Neural cell (in vitro differentiated cells): ENCODE measurements around the gene FCAR. TPM values are rescaled to one million over a fixed set of nuclear protein-coding genes. Genes with fewer than 3 reads are reported as not detected.
"Not testable (repeated sequence)": the region's sequence is repeated elsewhere in the genome, so short reads cannot be mapped to it uniquely, and the experiment has no call there.

ENCODE experiments used
- H2AFZ ChIP-seq: fragments of 200-600, 300-800 bp; sonication (generic), shearing (Covaris generic); 2 replicates; pipeline ENCODE4 v1.6.0; 2014; ENCODE audit warnings: low read depth, mild to moderate bottlenecking, antibody characterized with exemption, low read length, moderate library complexity
- H3F3A ChIP-seq: fragments of 200-600 bp; shearing (Covaris generic); 2 replicates; pipeline ENCODE4 v1.6.1; 2016; ENCODE audit warnings: mild to moderate bottlenecking, moderate library complexity, mixed read lengths, antibody characterized with exemption, low read length; ENCODE audit not compliant: insufficient read depth, poor library complexity, severe bottlenecking
- H3K27ac ChIP-seq: fragments of 200-600, 300-800 bp; sonication (generic), shearing (Covaris generic); 2 replicates; pipeline ENCODE4 v1.5.1; 2014; ENCODE audit warnings: mild to moderate bottlenecking, low read length, moderate library complexity
- H3K27me3 ChIP-seq: fragments of 300-800, 200-600 bp; sonication (generic), shearing (Covaris generic); 2 replicates; pipeline ENCODE4 v1.6.0; 2014; ENCODE audit warnings: mild to moderate bottlenecking, low read depth, low read length, moderate library complexity; ENCODE audit not compliant: insufficient read depth
- H3K36me3 ChIP-seq: fragments of 300-800, 200-600 bp; sonication (generic), shearing (Covaris generic); 2 replicates; pipeline ENCODE4 v1.5.1; 2014; ENCODE audit warnings: mild to moderate bottlenecking, antibody characterized with exemption, low read length, moderate library complexity; ENCODE audit not compliant: insufficient read depth
- H3K4me2 ChIP-seq: fragments of 300-800, 200-600 bp; sonication (generic), shearing (Covaris generic); 2 replicates; pipeline ENCODE4 v1.6.0; 2014; ENCODE audit warnings: mild to moderate bottlenecking, low read length
- H3K4me3 ChIP-seq: fragments of 300-800, 200-600 bp; sonication (generic), shearing (Covaris generic); 2 replicates; pipeline ENCODE4 v1.5.1; 2014; ENCODE audit warnings: mild to moderate bottlenecking, low read length, moderate library complexity
- H3K79me2 ChIP-seq: fragments of 200-600 bp; shearing (Covaris generic); replicated peaks from 2 replicates; pipeline ENCODE4 v1.6.0; 2014; ENCODE audit warnings: mild to moderate bottlenecking, low read length, moderate library complexity; ENCODE audit not compliant: insufficient read depth
- H3K9ac ChIP-seq: fragments of 300-800, 200-600 bp; sonication (generic), shearing (Covaris generic); 2 replicates; pipeline ENCODE4 v1.6.1; 2016; ENCODE audit warnings: mild to moderate bottlenecking, low read length, mixed read lengths
- H3K9me2 ChIP-seq: fragments of 200-600 bp; shearing (Covaris generic); 2 replicates; pipeline ENCODE4 v1.6.1; 2016; ENCODE audit warnings: mild to moderate bottlenecking, low read length, mixed read lengths; ENCODE audit not compliant: insufficient read depth
- H3K9me3 ChIP-seq: fragments of 200-600, 300-800 bp; sonication (generic), shearing (Covaris generic); 2 replicates; pipeline ENCODE4 v1.6.1; 2016; ENCODE audit warnings: mild to moderate bottlenecking, mixed run types, low read length, moderate library complexity, mixed read lengths
- H4K20me1 ChIP-seq: fragments of 200-600 bp; shearing (Covaris generic); 2 replicates; pipeline ENCODE4 v1.6.1; 2016; ENCODE audit warnings: mild to moderate bottlenecking, mixed run types; ENCODE audit not compliant: insufficient read depth
- CTCF ChIP-seq: fragments of 450-650 bp; IDR thresholded peaks from 2 replicates; pipeline ENCODE4 v1.5.1; 2014; ENCODE audit warnings: antibody characterized with exemption, mild to moderate bottlenecking, moderate library complexity; ENCODE audit not compliant: poor library complexity, severe bottlenecking
- EP300 ChIP-seq: fragments of 450-650 bp; conservative IDR thresholded peaks from 2 replicates; pipeline ENCODE4 v1.6.1; 2014; ENCODE audit warnings: antibody characterized with exemption, mild to moderate bottlenecking, moderate library complexity; ENCODE audit not compliant: poor library complexity, severe bottlenecking
- EZH2 ChIP-seq: fragments of 200-600, 300-800 bp; shearing (Covaris generic), sonication (generic); IDR thresholded peaks from 2 replicates; pipeline ENCODE4 v1.6.1; 2014; ENCODE audit warnings: antibody characterized with exemption, low read length, borderline replicate concordance, mild to moderate bottlenecking; ENCODE audit not compliant: insufficient read depth, poor library complexity, severe bottlenecking
- MXI1 ChIP-seq: fragments of 450-650 bp; conservative IDR thresholded peaks from 2 replicates; pipeline ENCODE4 v1.6.1; 2014; ENCODE audit warnings: antibody characterized with exemption, mild to moderate bottlenecking; ENCODE audit not compliant: poor library complexity, severe bottlenecking
- POLR2AphosphoS5 ChIP-seq: IDR thresholded peaks from 2 replicates; pipeline ENCODE4 v1.6.1; 2012
- RAD21 ChIP-seq: fragments of 450-650 bp; conservative IDR thresholded peaks from 2 replicates; pipeline ENCODE4 v1.6.1; 2014; ENCODE audit warnings: antibody characterized with exemption, mild to moderate bottlenecking, moderate library complexity
- REST ChIP-seq: IDR thresholded peaks from 2 replicates; pipeline ENCODE4 v1.6.1; 2012; ENCODE audit warnings: borderline replicate concordance
- SMC3 ChIP-seq: fragments of 450-650 bp; conservative IDR thresholded peaks from 2 replicates; pipeline ENCODE4 v1.6.1; 2014; ENCODE audit warnings: antibody characterized with exemption, mild to moderate bottlenecking, moderate library complexity; ENCODE audit not compliant: poor library complexity
- TAF1 ChIP-seq: IDR thresholded peaks from 2 replicates; pipeline ENCODE4 v1.6.1; 2012; ENCODE audit warnings: low read depth
- polyA plus RNA-seq: library from polyadenylated mRNA; depleted of rRNA; stranded (reverse); fragments of >200 nt; gene quantifications from 2 replicates; pipeline ENCODE4 v1.2.3, GENCODE V29; 2014

Gene FCAR
- polyA plus RNA-seq, 1 donor from 2014 or later, result not detected

GRCh38 chr19:54906819-54907218 lies 32.8 kb downstream of the FCAR start:
- H3K4me2 ChIP-seq, result no peak overlapping the region
- H3K27me3 ChIP-seq, result no peaks in the 10 kb centered on the region
- H3K79me2 ChIP-seq, result no peaks in the 10 kb centered on the region
- no peak overlapping the region for H3K9ac ChIP-seq
- no peaks in the 10 kb centered on the region for H3F3A ChIP-seq
- TF ChIP-seq EP300, result no peak
- TF ChIP-seq RAD21, result no peak
- no peak for TF ChIP-seq SMC3
- TF ChIP-seq CTCF, result no peak
- TF ChIP-seq TAF1, result no peak
- TF ChIP-seq MXI1, result no peak
- TF ChIP-seq EZH2, result no peak
- H2AFZ ChIP-seq, result no peak overlapping the region
- no peaks in the 10 kb centered on the region for H3K9me3 ChIP-seq
- H3K36me3 ChIP-seq, result no peaks in the 10 kb centered on the region
- no peak overlapping the region for H3K27ac ChIP-seq
- no peaks in the 10 kb centered on the region for H4K20me1 ChIP-seq
- H3K9me2 ChIP-seq, result no peaks in the 10 kb centered on the region
- H3K4me3 ChIP-seq, result no peak overlapping the region

- H4K20me1 ChIP-seq, H3K9me3 ChIP-seq, H3K4me3 ChIP-seq, H3K36me3 ChIP-seq, H3K9me2 ChIP-seq, H3K27ac ChIP-seq, H3K4me2 ChIP-seq, H3K79me2 ChIP-seq, H3F3A ChIP-seq, H3K27me3 ChIP-seq, H3K9ac ChIP-seq, H2AFZ ChIP-seq: not testable (repeated sequence)
Observed at GRCh38 chr19:54907899-54908298, 33.9 kb downstream of the FCAR start.

GRCh38 chr19:54916822-54917221 lies 42.8 kb downstream of the FCAR start:
- no peaks in the 10 kb centered on the region for H3F3A ChIP-seq
- H3K36me3 ChIP-seq, result no peaks in the 10 kb centered on the region

More at GRCh38 chr19:54916822-54917221, 42.8 kb downstream of the FCAR start:
- no peaks in the 10 kb centered on the region for H4K20me1 ChIP-seq
- no peak overlapping the region for H3K4me3 ChIP-seq
- no peak overlapping the region for H3K4me2 ChIP-seq
- no peak overlapping the region for H3K27ac ChIP-seq
- H3K79me2 ChIP-seq, result no peaks in the 10 kb centered on the region
- H3K9ac ChIP-seq, result no peak overlapping the region
- TF ChIP-seq RAD21 (no peak), SMC3 (no peak), REST (no peak), EZH2 (no peak), CTCF (no peak), POLR2AphosphoS5 (no peak), MXI1 (no peak), EP300 (no peak), TAF1 (no peak)
- H3K9me3 ChIP-seq, result no peaks in the 10 kb centered on the region
- no peaks in the 10 kb centered on the region for H3K9me2 ChIP-seq
- no peaks in the 10 kb centered on the region for H3K27me3 ChIP-seq
- no peak overlapping the region for H2AFZ ChIP-seq
